Measurements from ENCODE around the gene SLC25A43.

DNA sequence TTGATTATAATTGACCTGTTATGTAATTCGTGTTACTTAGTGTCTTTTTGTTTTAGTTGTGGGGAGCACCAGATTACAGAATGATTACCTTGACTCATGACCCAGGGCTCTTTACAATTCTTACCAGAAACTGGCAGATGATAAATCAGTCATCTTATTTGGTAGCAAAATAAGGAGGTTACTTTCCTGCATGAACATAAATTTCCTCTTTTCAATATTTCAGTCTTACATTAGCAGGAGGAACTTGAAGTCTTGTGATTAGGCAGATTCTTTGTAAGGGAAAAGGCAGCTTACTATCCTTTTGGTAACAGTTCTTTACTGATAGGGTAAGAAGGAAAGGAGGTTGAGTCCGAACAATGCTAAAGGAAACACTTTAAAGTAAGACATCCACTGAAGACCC, 43.1 kb downstream of the SLC25A43 start:
- TF ChIP-seq, protein P1, sequence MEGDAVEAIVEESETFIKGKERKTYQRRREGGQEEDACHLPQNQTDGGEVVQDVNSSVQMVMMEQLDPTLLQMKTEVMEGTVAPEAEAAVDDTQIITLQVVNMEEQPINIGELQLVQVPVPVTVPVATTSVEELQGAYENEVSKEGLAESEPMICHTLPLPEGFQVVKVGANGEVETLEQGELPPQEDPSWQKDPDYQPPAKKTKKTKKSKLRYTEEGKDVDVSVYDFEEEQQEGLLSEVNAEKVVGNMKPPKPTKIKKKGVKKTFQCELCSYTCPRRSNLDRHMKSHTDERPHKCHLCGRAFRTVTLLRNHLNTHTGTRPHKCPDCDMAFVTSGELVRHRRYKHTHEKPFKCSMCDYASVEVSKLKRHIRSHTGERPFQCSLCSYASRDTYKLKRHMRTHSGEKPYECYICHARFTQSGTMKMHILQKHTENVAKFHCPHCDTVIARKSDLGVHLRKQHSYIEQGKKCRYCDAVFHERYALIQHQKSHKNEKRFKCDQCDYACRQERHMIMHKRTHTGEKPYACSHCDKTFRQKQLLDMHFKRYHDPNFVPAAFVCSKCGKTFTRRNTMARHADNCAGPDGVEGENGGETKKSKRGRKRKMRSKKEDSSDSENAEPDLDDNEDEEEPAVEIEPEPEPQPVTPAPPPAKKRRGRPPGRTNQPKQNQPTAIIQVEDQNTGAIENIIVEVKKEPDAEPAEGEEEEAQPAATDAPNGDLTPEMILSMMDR (IDR thresholded peaks at IDR 0.05), result no peak
- TF ChIP-seq, protein P2, sequence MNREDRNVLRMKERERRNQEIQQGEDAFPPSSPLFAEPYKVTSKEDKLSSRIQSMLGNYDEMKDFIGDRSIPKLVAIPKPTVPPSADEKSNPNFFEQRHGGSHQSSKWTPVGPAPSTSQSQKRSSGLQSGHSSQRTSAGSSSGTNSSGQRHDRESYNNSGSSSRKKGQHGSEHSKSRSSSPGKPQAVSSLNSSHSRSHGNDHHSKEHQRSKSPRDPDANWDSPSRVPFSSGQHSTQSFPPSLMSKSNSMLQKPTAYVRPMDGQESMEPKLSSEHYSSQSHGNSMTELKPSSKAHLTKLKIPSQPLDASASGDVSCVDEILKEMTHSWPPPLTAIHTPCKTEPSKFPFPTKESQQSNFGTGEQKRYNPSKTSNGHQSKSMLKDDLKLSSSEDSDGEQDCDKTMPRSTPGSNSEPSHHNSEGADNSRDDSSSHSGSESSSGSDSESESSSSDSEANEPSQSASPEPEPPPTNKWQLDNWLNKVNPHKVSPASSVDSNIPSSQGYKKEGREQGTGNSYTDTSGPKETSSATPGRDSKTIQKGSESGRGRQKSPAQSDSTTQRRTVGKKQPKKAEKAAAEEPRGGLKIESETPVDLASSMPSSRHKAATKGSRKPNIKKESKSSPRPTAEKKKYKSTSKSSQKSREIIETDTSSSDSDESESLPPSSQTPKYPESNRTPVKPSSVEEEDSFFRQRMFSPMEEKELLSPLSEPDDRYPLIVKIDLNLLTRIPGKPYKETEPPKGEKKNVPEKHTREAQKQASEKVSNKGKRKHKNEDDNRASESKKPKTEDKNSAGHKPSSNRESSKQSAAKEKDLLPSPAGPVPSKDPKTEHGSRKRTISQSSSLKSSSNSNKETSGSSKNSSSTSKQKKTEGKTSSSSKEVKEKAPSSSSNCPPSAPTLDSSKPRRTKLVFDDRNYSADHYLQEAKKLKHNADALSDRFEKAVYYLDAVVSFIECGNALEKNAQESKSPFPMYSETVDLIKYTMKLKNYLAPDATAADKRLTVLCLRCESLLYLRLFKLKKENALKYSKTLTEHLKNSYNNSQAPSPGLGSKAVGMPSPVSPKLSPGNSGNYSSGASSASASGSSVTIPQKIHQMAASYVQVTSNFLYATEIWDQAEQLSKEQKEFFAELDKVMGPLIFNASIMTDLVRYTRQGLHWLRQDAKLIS (CRISPR knock-in tag; IDR thresholded peaks at IDR 0.05; ENCODE audit: borderline replicate concordance), result no peak
- TF ChIP-seq TEAD4 (CRISPR knock-in tag; IDR thresholded peaks at IDR 0.05) (no peak), CREB1 (CRISPR knock-in tag; IDR thresholded peaks at IDR 0.05) (no peak), ESRRA (CRISPR knock-in tag; IDR thresholded peaks at IDR 0.05; ENCODE audit: borderline replicate concordance) (no peak), GABPB1 (CRISPR knock-in tag; IDR thresholded peaks at IDR 0.05) (no peak), NR2C2 (CRISPR knock-in tag; IDR thresholded peaks at IDR 0.05) (no peak), SP1 (CRISPR knock-in tag; conservative IDR thresholded peaks at IDR 0.05) (no peak), SOX15 (CRISPR knock-in tag; IDR thresholded peaks at IDR 0.05) (no peak), KAT7 (CRISPR knock-in tag; IDR thresholded peaks at IDR 0.05; ENCODE audit: borderline replicate concordance) (no peak), ZNF121 (CRISPR knock-in tag; IDR thresholded peaks at IDR 0.05) (no peak)
- TF ChIP-seq, protein P3, sequence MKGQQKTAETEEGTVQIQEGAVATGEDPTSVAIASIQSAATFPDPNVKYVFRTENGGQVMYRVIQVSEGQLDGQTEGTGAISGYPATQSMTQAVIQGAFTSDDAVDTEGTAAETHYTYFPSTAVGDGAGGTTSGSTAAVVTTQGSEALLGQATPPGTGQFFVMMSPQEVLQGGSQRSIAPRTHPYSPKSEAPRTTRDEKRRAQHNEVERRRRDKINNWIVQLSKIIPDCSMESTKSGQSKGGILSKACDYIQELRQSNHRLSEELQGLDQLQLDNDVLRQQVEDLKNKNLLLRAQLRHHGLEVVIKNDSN (CRISPR knock-in tag; IDR thresholded peaks at IDR 0.05), result no peak

All from WTC11 (cell line).